ENCODE data around the gene CST3.

GRCh38 chr20:23634044-23634801 is 3.5 kb downstream of the CST3 start:
- TF ChIP-seq POLR2A (IDR thresholded peaks at IDR 0.05), result no peak
- TF ChIP-seq, protein P1, sequence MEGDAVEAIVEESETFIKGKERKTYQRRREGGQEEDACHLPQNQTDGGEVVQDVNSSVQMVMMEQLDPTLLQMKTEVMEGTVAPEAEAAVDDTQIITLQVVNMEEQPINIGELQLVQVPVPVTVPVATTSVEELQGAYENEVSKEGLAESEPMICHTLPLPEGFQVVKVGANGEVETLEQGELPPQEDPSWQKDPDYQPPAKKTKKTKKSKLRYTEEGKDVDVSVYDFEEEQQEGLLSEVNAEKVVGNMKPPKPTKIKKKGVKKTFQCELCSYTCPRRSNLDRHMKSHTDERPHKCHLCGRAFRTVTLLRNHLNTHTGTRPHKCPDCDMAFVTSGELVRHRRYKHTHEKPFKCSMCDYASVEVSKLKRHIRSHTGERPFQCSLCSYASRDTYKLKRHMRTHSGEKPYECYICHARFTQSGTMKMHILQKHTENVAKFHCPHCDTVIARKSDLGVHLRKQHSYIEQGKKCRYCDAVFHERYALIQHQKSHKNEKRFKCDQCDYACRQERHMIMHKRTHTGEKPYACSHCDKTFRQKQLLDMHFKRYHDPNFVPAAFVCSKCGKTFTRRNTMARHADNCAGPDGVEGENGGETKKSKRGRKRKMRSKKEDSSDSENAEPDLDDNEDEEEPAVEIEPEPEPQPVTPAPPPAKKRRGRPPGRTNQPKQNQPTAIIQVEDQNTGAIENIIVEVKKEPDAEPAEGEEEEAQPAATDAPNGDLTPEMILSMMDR (IDR thresholded peaks at IDR 0.05), result no peak
- no peak for TF ChIP-seq POLR2AphosphoS5 (IDR thresholded peaks at IDR 0.05)
- no peak for TF ChIP-seq EP300 (IDR thresholded peaks at IDR 0.05)
